GM19035 (cell line): Measurements from ENCODE around the gene DUSP14.
"Not testable (repeated sequence)": the region's sequence is repeated elsewhere in the genome, so short reads cannot be mapped to it uniquely, and the experiment has no call there.

Experiments
- ATAC-seq: cut with Tn5 transposase; IDR thresholded peaks from one replicate; pipeline ENCODE4 v1.9.1; 2021; ENCODE audit not compliant: unreplicated experiment

Gene DUSP14

GRCh38 chr17:37483311-37484039 is 6.2 kb upstream of the DUSP14 start:
- no peak for ATAC-seq

GRCh38 chr17:37485938-37486570 is 3.6 kb upstream of the DUSP14 start:
- ATAC-seq: no peak

- no peak for ATAC-seq
Observed at GRCh38 chr17:37488009-37488604, 1.6 kb upstream of the DUSP14 start.

GRCh38 chr17:37488607-37489196 is 989 bp upstream of the DUSP14 start:
- peak; percentile 14 for ATAC-seq

GRCh38 chr17:37490022-37490587 is 414 bp downstream of the DUSP14 start:
- peak; percentile 48 for ATAC-seq

- ATAC-seq: no peak
Observed at GRCh38 chr17:37490638-37491614, 1.2 kb downstream of the DUSP14 start.

GRCh38 chr17:37492167-37492566 is 2.5 kb downstream of the DUSP14 start:
- no peak for ATAC-seq

- no peak for ATAC-seq
Observed at GRCh38 chr17:37493249-37494027, 3.7 kb downstream of the DUSP14 start.

GRCh38 chr17:37494401-37494831 is 4.7 kb downstream of the DUSP14 start:
- no peak for ATAC-seq

- ATAC-seq: no peak
Observed at GRCh38 chr17:37494971-37495370, 5.3 kb downstream of the DUSP14 start.

GRCh38 chr17:37500378-37500777 is 10.7 kb downstream of the DUSP14 start:
- ATAC-seq: no peak

- no peak for ATAC-seq
Observed at GRCh38 chr17:37502009-37502936, 12.6 kb downstream of the DUSP14 start.

- ATAC-seq: no peak
Observed at GRCh38 chr17:37503148-37503547, 13.5 kb downstream of the DUSP14 start.

GRCh38 chr17:37505333-37505732 is 15.6 kb downstream of the DUSP14 start:
- ATAC-seq: no peak

GRCh38 chr17:37506678-37507077 is 17.0 kb downstream of the DUSP14 start:
- no peak for ATAC-seq

- ATAC-seq: no peak
Observed at GRCh38 chr17:37507111-37507510, 17.4 kb downstream of the DUSP14 start.

- no peak for ATAC-seq
Observed at GRCh38 chr17:37510056-37510455, 20.4 kb downstream of the DUSP14 start.

- not testable (repeated sequence) for ATAC-seq
Observed at GRCh38 chr17:37511642-37512041, 22.0 kb downstream of the DUSP14 start.
